ENCODE measurements around the gene DONSON. TPM values are rescaled to one million over a fixed set of nuclear protein-coding genes. Genes with fewer than 3 reads are reported as not detected.

DONSON gene
- total RNA-seq, 1 donor from 2014 or later = 41.4 TPM

GRCh38 chr21:33566514-33566913 is 22.0 kb downstream of the DONSON start:
- DNase-seq (ENCODE audit: low read depth) = no peak
- TF ChIP-seq CTCF (conservative IDR thresholded peaks at IDR 0.05; ENCODE audit: low read depth, low read length) = no peak
- no peak overlapping the region for H3K4me3 ChIP-seq (ENCODE audit: low read depth, low read length)

GRCh38 chr21:33562389-33562788 is 26.1 kb downstream of the DONSON start:
- no peak for TF ChIP-seq CTCF (conservative IDR thresholded peaks at IDR 0.05; ENCODE audit: low read depth, low read length)
- no peak for DNase-seq (ENCODE audit: low read depth)
- no peak overlapping the region for H3K4me3 ChIP-seq (ENCODE audit: low read depth, low read length)

GRCh38 chr21:33561373-33561772 is 27.1 kb downstream of the DONSON start:
- no peak for DNase-seq (ENCODE audit: low read depth)
- TF ChIP-seq CTCF (conservative IDR thresholded peaks at IDR 0.05; ENCODE audit: low read depth, low read length) = no peak
- no peak overlapping the region for H3K4me3 ChIP-seq (ENCODE audit: low read depth, low read length)

GRCh38 chr21:33560965-33561364 is 27.5 kb downstream of the DONSON start:
- no peak overlapping the region for H3K4me3 ChIP-seq (ENCODE audit: low read depth, low read length)
- no peak for DNase-seq (ENCODE audit: low read depth)
- TF ChIP-seq CTCF (conservative IDR thresholded peaks at IDR 0.05; ENCODE audit: low read depth, low read length) = no peak

GRCh38 chr21:33559813-33560212 is 28.7 kb downstream of the DONSON start:
- no peak overlapping the region for H3K4me3 ChIP-seq (ENCODE audit: low read depth, low read length)
- no peak for TF ChIP-seq CTCF (conservative IDR thresholded peaks at IDR 0.05; ENCODE audit: low read depth, low read length)
- DNase-seq (ENCODE audit: low read depth) = no peak

GRCh38 chr21:33558777-33559421 is 29.6 kb downstream of the DONSON start:
- no peak for DNase-seq (ENCODE audit: low read depth)
- no peak overlapping the region for H3K4me3 ChIP-seq (ENCODE audit: low read depth, low read length)
- TF ChIP-seq CTCF (conservative IDR thresholded peaks at IDR 0.05; ENCODE audit: low read depth, low read length) = no peak

GRCh38 chr21:33557447-33557846 is 31.0 kb downstream of the DONSON start:
- DNase-seq (ENCODE audit: low read depth) = no peak
- TF ChIP-seq CTCF (conservative IDR thresholded peaks at IDR 0.05; ENCODE audit: low read depth, low read length) = no peak
- H3K4me3 ChIP-seq (ENCODE audit: low read depth, low read length) = no peak overlapping the region

Data from epithelial cell of proximal tubule (primary cell).